Measurements from ENCODE around the gene ZNF468. TPM values are rescaled to one million over a fixed set of nuclear protein-coding genes. Genes with fewer than 3 reads are reported as not detected.
"Not testable (repeated sequence)": the region's sequence is repeated elsewhere in the genome, so short reads cannot be mapped to it uniquely, and the experiment has no call there.

Gene ZNF468
- polyA plus RNA-seq (2011; rRNA removed) (11.1 and 13.8 TPM in 2 replicates), polyA minus RNA-seq (2011; rRNA and poly(A)+ RNA removed) (12.4 and 13.8 TPM in 2 replicates)

GRCh38 chr19:52857378-52858191, at the start of gene ZNF468:
ZNF468 (minus strand) TSS chr19:52857619; CDS start chr19:52854272, 3,347 bp downstream.
- POLR2A ChIA-PET; DNase-seq (ENCODE audit: low read depth); H3K27me3 ChIP-seq (ENCODE audit: control insufficient read depth, insufficient read depth, low read length); H3K36me3 ChIP-seq (ENCODE audit: control insufficient read depth, insufficient read depth, low read length): not testable (repeated sequence)
- CTCF ChIA-PET = interaction anchor here (0.6 kb wide), 1 partner anchor 166 kb away, joined by 4 read pairs; no protein-coding TSS in a partner anchor
- H3K4me3 ChIP-seq (ENCODE audit: low read depth, low read length) = peak within 1 kb of the TSS; percentile 65

GRCh38 chr19:52904052-52904780, 46.8 kb upstream of the ZNF468 start:
- H3K4me3 ChIP-seq (ENCODE audit: low read depth, low read length); H3K27me3 ChIP-seq (ENCODE audit: control insufficient read depth, insufficient read depth, low read length); H3K36me3 ChIP-seq (ENCODE audit: control insufficient read depth, insufficient read depth, low read length); DNase-seq (ENCODE audit: low read depth); POLR2A ChIA-PET; CTCF ChIA-PET: not testable (repeated sequence)

GRCh38 chr19:52901842-52902241, 44.4 kb upstream of the ZNF468 start:
- no peak for DNase-seq (ENCODE audit: low read depth)
- Histone ChIP-seq H3K27me3 (ENCODE audit: control insufficient read depth, insufficient read depth, low read length) (no peaks in the 10 kb centered on the region), H3K36me3 (ENCODE audit: control insufficient read depth, insufficient read depth, low read length) (peaks cover 2% of the 10 kb centered on the region; the same call in 1 of the 2 replicates), H3K4me3 (ENCODE audit: low read depth, low read length) (no peak overlapping the region)
- ChIA-PET CTCF (interaction anchor here (1.1 kb wide), 1 partner anchor 86 kb away, joined by 3 read pairs; no protein-coding TSS in a partner anchor), POLR2A (no interaction called here)
- no peak for TF ChIP-seq CTCF (IDR thresholded peaks at IDR 0.05; ENCODE audit: insufficient read depth, low read depth, low read length)

- DNase-seq (ENCODE audit: low read depth); H3K27me3 ChIP-seq (ENCODE audit: control insufficient read depth, insufficient read depth, low read length); H3K36me3 ChIP-seq (ENCODE audit: control insufficient read depth, insufficient read depth, low read length); H3K4me3 ChIP-seq (ENCODE audit: low read depth, low read length); CTCF ChIA-PET; POLR2A ChIA-PET: not testable (repeated sequence)
Measured at GRCh38 chr19:52898596-52898995, 41.2 kb upstream of the ZNF468 start.

- no peaks in the 10 kb centered on the region for H3K27me3 ChIP-seq (ENCODE audit: control insufficient read depth, insufficient read depth, low read length)
- no peak for DNase-seq (ENCODE audit: low read depth)
- POLR2A ChIA-PET = no interaction called here
- H3K4me3 ChIP-seq (ENCODE audit: low read depth, low read length) = peak overlapping the region; percentile 69
- no peak for TF ChIP-seq CTCF (IDR thresholded peaks at IDR 0.05; ENCODE audit: insufficient read depth, low read depth, low read length)
- CTCF ChIA-PET = interaction anchor here (0.7 kb wide), 1 partner anchor 14 kb away, joined by 3 read pairs; no protein-coding TSS in a partner anchor
- no peaks in the 10 kb centered on the region; the same call in 1 of the 2 replicates for H3K36me3 ChIP-seq (ENCODE audit: control insufficient read depth, insufficient read depth, low read length)
Measured at GRCh38 chr19:52898101-52898500, 40.7 kb upstream of the ZNF468 start.

GRCh38 chr19:52897138-52897935, 39.9 kb upstream of the ZNF468 start, which contains the start of gene ZNF320:
ZNF320 (minus strand) TSS chr19:52897635; CDS start chr19:52890255, 7,380 bp downstream.
- DNase-seq (ENCODE audit: low read depth) = peak; percentile 47
- H3K4me3 ChIP-seq (ENCODE audit: low read depth, low read length) = peak within 1 kb of the TSS; percentile 69
- no peaks in the 10 kb centered on the region; the same call in 1 of the 2 replicates for H3K36me3 ChIP-seq (ENCODE audit: control insufficient read depth, insufficient read depth, low read length)
- TF ChIP-seq CTCF (IDR thresholded peaks at IDR 0.05; ENCODE audit: insufficient read depth, low read depth, low read length) = no peak
- H3K27me3 ChIP-seq (ENCODE audit: control insufficient read depth, insufficient read depth, low read length) = no peaks in the 10 kb centered on the region
- CTCF ChIA-PET = interaction anchor here (0.7 kb wide), 1 partner anchor 13 kb away, joined by 3 read pairs; no protein-coding TSS in a partner anchor
- POLR2A ChIA-PET = no interaction called here
